Chondrocyte (in vitro differentiated cells): Measurements from ENCODE around the gene ZNF598. TPM values are rescaled to one million over a fixed set of nuclear protein-coding genes. Genes with fewer than 3 reads are reported as not detected.

Source experiments
- DNase-seq: peaks from one replicate; pipeline ENCODE4 v3.0.0; 2021; ENCODE audit warnings: mixed read lengths, low spot score
- H3K27ac Mint-ChIP-seq: one replicate; pipeline ENCODE4 v1.8.0; 2021; ENCODE audit warnings: mild to moderate bottlenecking, moderate library complexity, mixed read lengths; ENCODE audit not compliant: unreplicated experiment
- H3K27me3 Mint-ChIP-seq: 2 replicates; pipeline ENCODE4 v1.8.0; 2021; ENCODE audit warnings: low read depth, mixed read lengths
- H3K36me3 Mint-ChIP-seq: 2 replicates; pipeline ENCODE4 v1.8.0; 2021; ENCODE audit warnings: low read depth, mixed read lengths
- H3K4me1 Mint-ChIP-seq: 2 replicates; pipeline ENCODE4 v1.8.0; 2021; ENCODE audit warnings: low read depth, mild to moderate bottlenecking, mixed read lengths
- H3K4me3 Mint-ChIP-seq: one replicate; pipeline ENCODE4 v1.8.0; 2021; ENCODE audit warnings: mild to moderate bottlenecking, moderate library complexity, mixed read lengths; ENCODE audit not compliant: unreplicated experiment
- H3K9me3 Mint-ChIP-seq: 2 replicates; pipeline ENCODE4 v1.8.0; 2021; ENCODE audit warnings: low read depth, mixed read lengths
- total RNA-seq: library from RNA; stranded (reverse); gene quantifications from 3 replicates; pipeline ENCODE4 v1.2.1, GENCODE V29; 2021
- TF ChIP-seq, protein P1 (sequence below): fragments of 200-600 bp; sonication (generic); IDR thresholded peaks from 2 replicates; pipeline ENCODE4 v1.5.0; 2021; ENCODE audit warnings: antibody characterized with exemption, mild to moderate bottlenecking, moderate library complexity

ZNF598 gene
- total RNA-seq, 1 donor from 2014 or later, result 41.7 TPM

- no peaks in the 10 kb centered on the region for H3K9me3 Mint-ChIP-seq
- peaks cover 16% of the 10 kb centered on the region for H3K36me3 Mint-ChIP-seq
- TF ChIP-seq, protein P1, sequence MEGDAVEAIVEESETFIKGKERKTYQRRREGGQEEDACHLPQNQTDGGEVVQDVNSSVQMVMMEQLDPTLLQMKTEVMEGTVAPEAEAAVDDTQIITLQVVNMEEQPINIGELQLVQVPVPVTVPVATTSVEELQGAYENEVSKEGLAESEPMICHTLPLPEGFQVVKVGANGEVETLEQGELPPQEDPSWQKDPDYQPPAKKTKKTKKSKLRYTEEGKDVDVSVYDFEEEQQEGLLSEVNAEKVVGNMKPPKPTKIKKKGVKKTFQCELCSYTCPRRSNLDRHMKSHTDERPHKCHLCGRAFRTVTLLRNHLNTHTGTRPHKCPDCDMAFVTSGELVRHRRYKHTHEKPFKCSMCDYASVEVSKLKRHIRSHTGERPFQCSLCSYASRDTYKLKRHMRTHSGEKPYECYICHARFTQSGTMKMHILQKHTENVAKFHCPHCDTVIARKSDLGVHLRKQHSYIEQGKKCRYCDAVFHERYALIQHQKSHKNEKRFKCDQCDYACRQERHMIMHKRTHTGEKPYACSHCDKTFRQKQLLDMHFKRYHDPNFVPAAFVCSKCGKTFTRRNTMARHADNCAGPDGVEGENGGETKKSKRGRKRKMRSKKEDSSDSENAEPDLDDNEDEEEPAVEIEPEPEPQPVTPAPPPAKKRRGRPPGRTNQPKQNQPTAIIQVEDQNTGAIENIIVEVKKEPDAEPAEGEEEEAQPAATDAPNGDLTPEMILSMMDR, result no peak
- DNase-seq, result no peak
- no peaks in the 10 kb centered on the region for H3K27me3 Mint-ChIP-seq
- no peak overlapping the region for H3K27ac Mint-ChIP-seq
- H3K4me3 Mint-ChIP-seq, result no peak overlapping the region
- peaks cover 10% of the 10 kb centered on the region for H3K4me1 Mint-ChIP-seq
Observed at GRCh38 chr16:1976951-1977874, 32.4 kb downstream of the ZNF598 start.

DNA sequence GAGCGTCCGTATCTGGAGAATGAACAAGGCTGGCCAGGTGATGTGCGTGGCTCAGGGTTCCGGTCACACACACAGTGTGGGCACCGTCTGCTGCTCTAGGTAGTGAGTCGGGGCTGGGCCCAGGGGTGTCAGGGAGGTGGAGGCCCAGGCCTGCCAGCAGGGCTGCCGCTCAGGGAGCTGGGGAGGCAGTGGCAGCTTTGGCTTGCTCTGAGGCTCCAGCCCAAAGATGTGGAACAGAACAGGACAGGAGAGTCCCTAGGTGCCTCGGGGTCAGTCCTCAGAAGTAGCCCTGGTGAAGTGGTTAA lies 33.5 kb downstream of the ZNF598 start:
- no peak overlapping the region for H3K4me3 Mint-ChIP-seq
- no peak overlapping the region for H3K27ac Mint-ChIP-seq
- peaks cover 16% of the 10 kb centered on the region for H3K36me3 Mint-ChIP-seq
- no peak for DNase-seq
- TF ChIP-seq, protein P1, result no peak
- peaks cover 19% of the 10 kb centered on the region for H3K4me1 Mint-ChIP-seq
- H3K9me3 Mint-ChIP-seq, result no peaks in the 10 kb centered on the region
- H3K27me3 Mint-ChIP-seq, result no peaks in the 10 kb centered on the region

- Mint-ChIP-seq H3K36me3 (peaks cover 16% of the 10 kb centered on the region), H3K4me3 (no peak overlapping the region), H3K9me3 (no peaks in the 10 kb centered on the region), H3K4me1 (peaks cover 24% of the 10 kb centered on the region), H3K27me3 (no peaks in the 10 kb centered on the region), H3K27ac (no peak overlapping the region)
- TF ChIP-seq, protein P1, result no peak
- no peak for DNase-seq
Observed at GRCh38 chr16:1975432-1976215, 34.0 kb downstream of the ZNF598 start.

- Mint-ChIP-seq H3K9me3 (no peaks in the 10 kb centered on the region), H3K4me3 (no peak overlapping the region), H3K27ac (no peak overlapping the region), H3K27me3 (no peaks in the 10 kb centered on the region), H3K4me1 (peaks cover 24% of the 10 kb centered on the region), H3K36me3 (peaks cover 15% of the 10 kb centered on the region)
- peak; percentile 86 for DNase-seq
- TF ChIP-seq, protein P1, result no peak
Observed at GRCh38 chr16:1974157-1975070, 35.2 kb downstream of the ZNF598 start.
